Stimulated activated CD8-positive, alpha-beta memory T cell treated with anti-CD3 and anti-CD28 coated beads, Interleukin-15, amount 100 ng/mL, for 48 hours (primary cell): Measurements from ENCODE around the gene ACTRT2.

Experiments used
- DNase-seq, 2 donors: peaks; one replicate each; pipeline ENCODE4 v3.0.0-alpha.2; 2020; ENCODE audit warnings: low read depth in 2 of 2

The ACTRT2 gene

GRCh38 chr1:3067671-3068563, 46.6 kb downstream of the ACTRT2 start:
- DNase-seq: no peak

DNA sequence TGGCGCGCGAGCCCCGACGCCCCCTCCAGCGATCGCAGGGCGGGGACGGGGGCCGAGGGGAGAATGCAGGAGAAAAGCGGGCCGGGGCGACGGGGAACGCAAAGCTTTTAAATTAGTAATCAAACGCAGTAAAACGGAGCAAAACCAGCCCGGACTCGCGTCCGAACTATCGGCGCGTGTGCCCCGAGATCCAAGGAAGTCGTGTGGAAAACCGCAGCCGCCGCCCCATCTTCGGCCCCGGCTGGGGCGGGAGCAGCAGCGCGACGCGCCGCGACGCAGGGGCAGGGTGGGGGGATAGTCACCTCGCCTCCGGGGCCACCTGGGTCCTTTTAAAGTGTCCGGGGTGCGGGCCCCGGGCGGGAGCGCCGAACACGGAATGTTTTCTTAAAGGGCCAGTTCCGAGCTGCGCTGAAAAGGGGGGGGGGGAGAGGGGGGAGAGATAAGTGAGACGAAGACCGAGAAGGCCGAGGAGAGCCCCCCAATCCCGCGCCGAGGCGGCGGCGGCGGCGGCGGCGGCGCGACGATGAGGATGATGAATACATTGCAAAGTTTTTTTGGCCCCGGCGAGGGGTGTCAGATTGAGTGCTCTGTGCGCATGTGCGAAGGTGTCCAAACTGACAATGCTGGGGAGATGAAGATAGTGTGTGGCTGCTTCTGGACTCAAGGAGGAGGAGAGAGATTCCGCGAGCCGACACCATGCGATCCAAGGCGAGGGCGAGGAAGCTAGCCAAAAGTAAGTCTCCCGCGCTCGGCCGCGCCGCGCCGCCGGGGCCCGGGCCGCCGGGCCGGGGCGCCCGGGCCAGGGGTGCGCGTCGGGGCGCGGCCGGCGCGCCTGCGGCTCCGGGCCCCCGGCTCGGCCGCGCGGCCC, 47.5 kb downstream of the ACTRT2 start, which contains the start of gene PRDM16:
Gene PRDM16, plus strand, starts transcription at position 640 of the 868 bp plus-strand sequence. Its CDS starts 57 bp downstream, at position 697.
- no peak for DNase-seq

DNA sequence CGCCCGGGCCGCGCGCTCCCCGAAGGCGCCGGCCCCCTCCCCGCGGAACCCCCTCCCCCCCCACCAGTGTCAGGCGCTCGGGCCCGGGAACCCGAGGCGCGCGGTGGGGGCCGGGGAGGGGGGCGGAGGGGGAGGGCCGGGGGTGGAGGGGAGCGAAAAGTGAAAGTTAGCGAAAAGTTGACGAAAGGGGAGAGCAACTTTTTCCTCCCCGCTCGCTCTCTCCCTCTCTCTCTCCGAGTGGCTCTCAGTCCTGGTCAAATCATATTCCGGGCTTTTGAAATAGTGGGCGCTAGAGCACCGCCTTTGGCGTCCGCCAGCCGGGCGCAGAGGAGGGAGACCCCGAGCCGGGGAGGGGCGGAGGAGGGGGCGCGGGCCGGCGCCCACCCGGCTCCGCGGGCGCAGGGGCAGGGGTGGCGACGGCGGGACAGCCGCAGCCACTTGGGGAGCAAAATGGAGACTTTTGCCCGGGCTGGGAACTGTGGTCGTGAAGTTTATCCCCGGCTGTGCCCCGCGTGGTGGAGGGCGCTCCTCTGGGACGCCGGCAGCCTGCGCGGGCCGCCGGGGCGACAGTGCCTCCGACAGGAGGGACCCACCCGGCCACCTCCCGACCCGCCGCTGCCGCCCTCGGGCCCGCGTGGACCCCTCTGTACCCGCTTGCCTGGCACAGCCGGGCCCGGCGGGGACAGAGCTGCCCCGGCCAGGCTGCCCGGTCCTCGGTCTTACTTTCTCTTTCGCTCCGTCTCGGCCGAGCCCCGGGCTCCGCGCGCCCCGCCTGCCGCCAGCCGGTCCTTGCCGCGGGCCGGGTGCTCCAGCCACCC, 48.4 kb downstream of the ACTRT2 start:
- DNase-seq: no peak

GRCh38 chr1:3070309-3070643, 49.0 kb downstream of the ACTRT2 start:
- DNase-seq: no peak

GRCh38 chr1:3070644-3071564, 49.6 kb downstream of the ACTRT2 start:
- no peak for DNase-seq

DNA sequence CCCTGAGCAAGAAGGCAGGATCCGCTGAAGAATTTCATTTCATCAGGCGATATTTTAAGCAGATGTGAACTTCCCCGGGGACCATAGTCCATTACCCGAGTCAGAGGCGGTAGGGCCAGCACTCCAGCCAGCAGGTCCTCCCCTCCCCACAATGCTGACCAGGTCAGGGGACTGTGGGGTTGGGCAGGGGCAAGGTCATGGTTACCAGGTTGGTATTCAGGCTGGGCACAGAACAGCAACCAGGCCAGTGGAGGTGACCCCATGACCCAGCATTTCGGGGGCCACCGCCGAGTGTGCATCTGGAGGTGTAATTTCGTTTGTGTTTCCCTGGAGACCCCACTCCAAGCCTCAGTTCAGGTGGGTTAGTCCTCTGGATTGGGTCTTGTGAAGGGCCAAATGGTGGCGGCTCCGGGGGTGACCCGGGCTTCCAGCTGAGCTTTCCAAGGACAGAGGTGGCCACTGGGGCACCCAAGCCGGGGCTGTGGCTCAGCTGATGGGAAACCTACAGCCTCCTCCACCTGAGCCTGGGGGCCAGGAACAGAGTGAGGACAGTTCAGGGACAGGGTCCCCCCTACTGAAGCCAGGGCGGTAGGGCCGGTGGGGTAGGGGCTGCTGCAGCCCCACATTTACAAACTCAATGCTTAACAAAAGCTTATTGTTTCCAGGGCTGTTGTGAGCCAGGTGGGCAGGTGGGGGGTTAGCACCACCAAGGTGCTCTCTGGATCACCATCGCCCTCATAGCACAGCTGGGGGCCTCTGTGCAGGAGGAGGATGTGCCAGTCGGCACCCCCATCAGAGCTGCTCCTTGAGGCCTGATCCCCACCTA, 50.5 kb downstream of the ACTRT2 start:
- no peak for DNase-seq
